ENCODE measurements around the gene TENM4. TPM values are rescaled to one million over a fixed set of nuclear protein-coding genes. Genes with fewer than 3 reads are reported as not detected.

Gene TENM4
- total and polyA plus RNA-seq, 2 of the 8 experiments (the other 6 are each of a cell fraction or from before 2014, with no cell fraction given): 3.5 to 7.2 TPM

DNA sequence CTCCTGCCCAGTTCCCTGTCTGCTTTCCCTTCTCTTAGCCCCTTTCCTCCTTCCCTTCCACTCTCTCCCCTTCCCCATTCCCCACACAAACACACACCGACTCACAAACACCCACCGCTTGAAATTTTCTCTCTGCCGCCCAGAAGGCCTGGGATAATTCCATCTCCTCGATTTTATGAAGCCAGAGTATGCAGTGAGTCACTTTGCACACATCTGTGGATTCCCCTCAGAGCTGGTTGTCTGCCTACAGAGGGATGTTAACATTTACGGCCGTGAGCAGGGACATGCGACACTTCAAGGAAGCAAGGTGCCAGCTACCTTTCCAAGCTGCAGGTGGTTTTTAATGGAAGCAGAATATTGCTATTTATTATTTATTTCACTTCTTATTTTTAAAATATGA lies 332.0 kb downstream of the TENM4 start:
- H3K36me3 ChIP-seq (ENCODE audit: control insufficient read depth in 2 of 4, insufficient read depth in 4 of 4, low read length in 3 of 4): no peaks in the 10 kb centered on the region; a peak in 1 of 8 replicates
- TF ChIP-seq SUZ12 (IDR thresholded peaks at IDR 0.05; ENCODE audit: low read length): no peak
- TF ChIP-seq SIN3A (conservative IDR thresholded peaks at IDR 0.05 in 1 of 2, IDR thresholded peaks at IDR 0.05 in 1 of 2; ENCODE audit: low read depth in 1 of 2, low read length in 2 of 2): no peak
- TF ChIP-seq KDM4A (IDR thresholded peaks at IDR 0.05; ENCODE audit: low read depth, low read length, severe bottlenecking): no peak
- no peak for TF ChIP-seq KDM5A (IDR thresholded peaks at IDR 0.05; ENCODE audit: low read length)
- TF ChIP-seq CHD1 (IDR thresholded peaks at IDR 0.05; ENCODE audit: low read depth, low read length): no peak
- no peak for FAIRE-seq
- no peak overlapping the region for H3K23ac ChIP-seq (ENCODE audit: insufficient read length)
- ChIA-PET POLR2A (ENCODE audit: partially characterized antibody) (no interaction called here), CTCF (ENCODE audit: partially characterized antibody) (interaction anchor here (0.5 to 3.5 kb wide), 7 partner anchors 9 to 461 kb away, joined by 3 to 42 read pairs (median 3); no protein-coding TSS in a partner anchor)
- no peak overlapping the region for H2BK15ac ChIP-seq (ENCODE audit: low read length)
- H3K79me1 ChIP-seq (ENCODE audit: low read depth, low read length): no peaks in the 10 kb centered on the region
- no peak for DNase-seq (ENCODE audit: low read depth in 1 of 2, low spot score in 2 of 2)
- WGBS, 2 experiments (ENCODE audit: extremely low coverage in 1 of 2, insufficient coverage in 1 of 2, insufficient read length in 1 of 2, insufficient replicate concordance in 2 of 2, low coverage in 1 of 2, low lambda C conversion rate in 2 of 2, missing lambda C conversion rate in 1 of 2): 95 to 100% methylated on average over 2 to 7 of the region's 7 CpGs
- H2AK5ac ChIP-seq (ENCODE audit: low read depth, low read length): no peak overlapping the region
- no peak overlapping the region for H2AFZ ChIP-seq (ENCODE audit: low read length)
- H3K27me3 ChIP-seq (replicated peaks in 1 of 4; ENCODE audit: control insufficient read depth in 3 of 4, extremely low read depth in 1 of 4, insufficient read depth in 3 of 4, low read length in 3 of 4): no peaks in the 10 kb centered on the region
- no peak overlapping the region for H3K14ac ChIP-seq (ENCODE audit: insufficient read length)
- H3K56ac ChIP-seq (replicated peaks; ENCODE audit: insufficient read length, low read depth, low read length): no peak overlapping the region
- H4K20me1 ChIP-seq (replicated peaks in 1 of 2; ENCODE audit: control insufficient read depth in 1 of 2, insufficient read depth in 2 of 2, low read length in 2 of 2): no peaks in the 10 kb centered on the region
- H3K9me3 ChIP-seq (ENCODE audit: insufficient read depth in 2 of 2, low read depth in 1 of 2, low read length in 1 of 2): no peaks in the 10 kb centered on the region
- H3K27ac ChIP-seq (ENCODE audit: low read depth, low read length): no peak overlapping the region
- no peaks in the 10 kb centered on the region for H3K79me2 ChIP-seq (ENCODE audit: control insufficient read depth in 1 of 2, insufficient read depth in 2 of 2, low read length in 2 of 2)
- H3K4me1 ChIP-seq (replicated peaks in 1 of 4; ENCODE audit: control insufficient read depth in 3 of 4, insufficient read depth in 4 of 4, low read length in 3 of 4): peaks cover 0 to 5% (median 0%) of the 10 kb centered on the region in 4 experiments; a peak in 2 of 7 replicates
- H2BK20ac ChIP-seq (ENCODE audit: low read length): no peak overlapping the region
- no peak overlapping the region for H2BK120ac ChIP-seq (replicated peaks; ENCODE audit: low read depth, low read length)
- no peak overlapping the region for H2BK12ac ChIP-seq (ENCODE audit: low read depth, low read length)
- H4K8ac ChIP-seq (ENCODE audit: extremely low read depth, insufficient read depth, low read length): no peak overlapping the region
- no peaks in the 10 kb centered on the region; the same call in 1 of the 2 replicates for H3K23me2 ChIP-seq (ENCODE audit: low read depth, low read length)
- H4K5ac ChIP-seq (ENCODE audit: insufficient read length, low read depth, low read length): no peak overlapping the region
- no peak overlapping the region for H3K4me3 ChIP-seq (ENCODE audit: extremely low read depth in 1 of 4, insufficient read depth in 2 of 4, low read depth in 3 of 4, low read length in 4 of 4)
- H3K18ac ChIP-seq (ENCODE audit: extremely low read depth, low read length): no peak overlapping the region
- H3K9ac ChIP-seq (replicated peaks in 1 of 4; ENCODE audit: extremely low read depth in 1 of 4, low read depth in 3 of 4, low read length in 3 of 4): no peak overlapping the region
- H3K4me2 ChIP-seq (ENCODE audit: insufficient read depth in 1 of 2, low read depth in 2 of 2, low read length in 2 of 2): no peak overlapping the region
- no peak overlapping the region for H2BK5ac ChIP-seq (ENCODE audit: low read depth, low read length)
- no peak overlapping the region for H3K4ac ChIP-seq (replicated peaks; ENCODE audit: insufficient read length, low read depth, low read length)
- no peak overlapping the region for H4K91ac ChIP-seq (replicated peaks; ENCODE audit: insufficient read length, low read length)
